B cell (primary cell): ENCODE measurements around the gene SNX14. TPM values are rescaled to one million over a fixed set of nuclear protein-coding genes. Genes with fewer than 3 reads are reported as not detected.

Experiments
- ATAC-seq: fragments of 200-7000 bp; cut with Tn5 transposase; one replicate; pipeline ENCODE4 v1.10.0; 2021; ENCODE audit warnings: low read depth, mild to moderate bottlenecking, moderate number of reproducible peaks, moderate library complexity
- CTCF ChIA-PET: fragments of 350-600 bp; sonication (Branson Sonifier 250); formaldehyde crosslinking; loops from one replicate; lab custom pipeline; 2021; ENCODE audit warnings: antibody characterized with exemption, inconsistent platforms; lab: Charles Lee
- POLR2A ChIA-PET: fragments of 350-600 bp; sonication (Branson Sonifier 250); formaldehyde crosslinking; loops from one replicate; lab custom pipeline; 2021; ENCODE audit warnings: antibody characterized with exemption; lab: Charles Lee
- DNase-seq: peaks from one replicate; pipeline ENCODE4 v3.0.0; 2013
- H2AFZ ChIP-seq: 2 replicates; pipeline ENCODE4 v1.6.1; 2012; ENCODE audit warnings: mild to moderate bottlenecking, low read depth, low read length; ENCODE audit not compliant: insufficient read depth, poor library complexity, severe bottlenecking
- H3K27ac ChIP-seq, 2 donors: 1 replicate in 1 of 2; 2 replicates in 1 of 2; pipeline ENCODE4 v1.5.1; 2012 to 2013; ENCODE audit warnings: low read length in 2 of 2, mild to moderate bottlenecking in 2 of 2, moderate library complexity in 1 of 2
- H3K27me3 ChIP-seq, 4 experiments: fragments of 200-600 bp in 1 of 4; sonication (generic) in 1 of 4; replicated peaks in 1 of 4; 1 replicate in 2 of 4; 2 replicates in 2 of 4; pipeline versions ENCODE4 v1.6.1 to v1.7.0; 2013 to 2016; ENCODE audit warnings: low read length in 3 of 4, mild to moderate bottlenecking in 2 of 4, mixed read lengths in 1 of 4, moderate library complexity in 1 of 4; ENCODE audit not compliant: insufficient read depth in 4 of 4, control insufficient read depth in 3 of 4; ENCODE audit errors: control extremely low read depth in 1 of 4
- H3K36me3 ChIP-seq, 2 experiments: replicated peaks in 1 of 2; 1 replicate in 1 of 2; 2 replicates in 1 of 2; pipeline versions ENCODE4 v1.6.1 to v1.7.1; 2013; ENCODE audit warnings: low read length in 1 of 2; ENCODE audit not compliant: insufficient read depth in 2 of 2, control insufficient read depth in 1 of 2; ENCODE audit errors: control extremely low read depth in 1 of 2, extremely low read depth in 1 of 2
- H3K4me1 ChIP-seq, 2 donors: fragments of 200-600 bp in 1 of 2; sonication (generic) in 1 of 2; 1 replicate in 1 of 2; 2 replicates in 1 of 2; pipeline versions ENCODE4 v1.5.1 to v1.6.1; 2013 to 2017; ENCODE audit warnings: low read length in 2 of 2; ENCODE audit not compliant: control insufficient read depth in 2 of 2, insufficient read depth in 2 of 2
- H3K4me2 ChIP-seq: replicated peaks from 2 replicates; pipeline ENCODE3; 2012; ENCODE audit warnings: mild to moderate bottlenecking, low read depth, low read length; ENCODE audit not compliant: poor library complexity, severe bottlenecking
- H3K4me3 ChIP-seq, 5 experiments: fragments of 200-600 bp in 1 of 5; sonication (generic) in 1 of 5; 1 replicate in 3 of 5; 2 replicates in 2 of 5; pipeline versions ENCODE4 v1.5.1 to v1.7.0; 2011 to 2016; ENCODE audit warnings: low read length in 4 of 5, mild to moderate bottlenecking in 4 of 5, low read depth in 2 of 5, control low read depth in 1 of 5, moderate library complexity in 1 of 5; ENCODE audit not compliant: insufficient read depth in 1 of 5; ENCODE audit errors: control extremely low read depth in 1 of 5, extremely low read depth in 1 of 5
- H3K79me2 ChIP-seq: fragments of 200-600 bp; sonication (generic); one replicate; pipeline ENCODE4 v1.6.0; 2016; ENCODE audit warnings: low read length; ENCODE audit not compliant: control insufficient read depth, insufficient read depth
- H3K9ac ChIP-seq: fragments of 200-600 bp; sonication (generic); 2 replicates; pipeline ENCODE4 v1.6.1; 2017; ENCODE audit warnings: mild to moderate bottlenecking, low read length, moderate library complexity
- H3K9me3 ChIP-seq, 3 donors: one replicate each; pipeline versions ENCODE4 v1.6.1 to v1.7.1; 2013; ENCODE audit warnings: low read length in 2 of 3; ENCODE audit not compliant: control insufficient read depth in 2 of 3, insufficient read depth in 1 of 3; ENCODE audit errors: control extremely low read depth in 1 of 3
- H4K20me1 ChIP-seq: 2 replicates; pipeline ENCODE4 v1.6.0; 2012; ENCODE audit warnings: mild to moderate bottlenecking, low read length; ENCODE audit not compliant: insufficient read depth, control insufficient read depth, poor library complexity, severe bottlenecking
- H3K27ac Mint-ChIP-seq: one replicate; pipeline ENCODE4 v1.8.0; 2021; ENCODE audit warnings: mixed read lengths
- H3K27me3 Mint-ChIP-seq: one replicate; pipeline ENCODE4 v1.8.0; 2021; ENCODE audit warnings: mixed read lengths
- H3K4me1 Mint-ChIP-seq: one replicate; pipeline ENCODE4 v1.8.0; 2021; ENCODE audit warnings: mixed read lengths
- H3K4me3 Mint-ChIP-seq: one replicate; pipeline ENCODE4 v1.8.0; 2021; ENCODE audit warnings: mixed read lengths
- H3K9me3 Mint-ChIP-seq: one replicate; pipeline ENCODE4 v1.8.0; 2022; ENCODE audit warnings: mixed read lengths; ENCODE audit not compliant: insufficient read depth
- EZH2 ChIP-seq: IDR thresholded peaks from 2 replicates; pipeline ENCODE4 v1.6.1; 2012; ENCODE audit warnings: borderline replicate concordance, low read depth, mild to moderate bottlenecking, moderate library complexity, low read length; ENCODE audit not compliant: insufficient read depth, poor library complexity, severe bottlenecking
- WGBS: methylation state at CpG from one replicate; pipeline ENCODE4 v1.1.5; 2013; ENCODE audit warnings: missing lambda C conversion rate; ENCODE audit not compliant: insufficient coverage; 5-methylcytosine and 5-hydroxymethylcytosine counted together
- intact Hi-C: fragments of 100-400 bp; cut with micrococcal nuclease; formaldehyde crosslinking; loops from one replicate; pipeline ENCODE4 v1.10.0; 2022
- polyA plus RNA-seq: library from polyadenylated mRNA; depleted of rRNA; stranded (reverse); fragments of >200 nt; gene quantifications from 2 replicates; pipeline ENCODE4 v1.2.3, GENCODE V29; 2012
- total RNA-seq, 2 donors: library from RNA; stranded (reverse); fragments of 120-200 nt in 1 of 2; gene quantifications; 1 replicate in 1 of 2; 2 replicates in 1 of 2; pipeline versions ENCODE4 v1.2.3 to v1.2.4, GENCODE V29; 2013 to 2022
- TF ChIP-seq, protein P1 (sequence below): fragments of 200-600 bp; IDR thresholded peaks from one replicate; pipeline ENCODE4 v1.8.0; 2022; ENCODE audit warnings: antibody characterized with exemption, mild to moderate bottlenecking

Gene SNX14
- total and polyA plus RNA-seq, 2 donors (not counting 1 experiment from before 2014, with no cell fraction given) = 36.9 to 80.0 TPM

DNA sequence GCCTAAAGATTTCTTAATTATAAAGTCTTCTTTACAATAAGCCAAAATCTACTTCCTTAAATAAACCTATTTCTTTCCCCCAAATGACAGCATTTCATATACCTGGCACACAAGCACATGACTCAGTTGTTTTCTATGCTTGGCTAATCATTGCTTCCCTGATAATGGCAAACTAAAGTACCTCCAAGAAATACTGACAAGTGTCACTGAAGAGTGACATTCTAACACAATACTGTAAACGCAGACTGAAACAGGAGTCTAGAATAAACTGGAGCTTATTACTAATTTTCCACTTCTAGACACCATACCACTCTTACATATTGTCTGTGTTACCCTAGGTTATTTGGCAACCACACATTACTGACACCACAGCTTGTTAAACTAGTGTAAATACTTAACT, 34.7 kb upstream of the SNX14 start:
- Mint-ChIP-seq H3K9me3 (no peaks in the 10 kb centered on the region), H3K4me1 (peaks cover 27% of the 10 kb centered on the region), H3K27ac (no peak overlapping the region), H3K27me3 (no peaks in the 10 kb centered on the region), H3K4me3 (no peak overlapping the region)
- H3K27me3 ChIP-seq = no peaks in the 10 kb centered on the region
- 100% methylated on average over 1 of the region's 1 CpG for WGBS
- ATAC-seq = no peak
- H3K27ac ChIP-seq = no peak overlapping the region
- no peak overlapping the region for H3K4me2 ChIP-seq
- no peaks in the 10 kb centered on the region for H3K4me1 ChIP-seq
- POLR2A ChIA-PET = no interaction called here
- no peak overlapping the region for H3K9ac ChIP-seq
- no peaks in the 10 kb centered on the region for H3K9me3 ChIP-seq
- H2AFZ ChIP-seq = no peak overlapping the region
- TF ChIP-seq, protein P1, sequence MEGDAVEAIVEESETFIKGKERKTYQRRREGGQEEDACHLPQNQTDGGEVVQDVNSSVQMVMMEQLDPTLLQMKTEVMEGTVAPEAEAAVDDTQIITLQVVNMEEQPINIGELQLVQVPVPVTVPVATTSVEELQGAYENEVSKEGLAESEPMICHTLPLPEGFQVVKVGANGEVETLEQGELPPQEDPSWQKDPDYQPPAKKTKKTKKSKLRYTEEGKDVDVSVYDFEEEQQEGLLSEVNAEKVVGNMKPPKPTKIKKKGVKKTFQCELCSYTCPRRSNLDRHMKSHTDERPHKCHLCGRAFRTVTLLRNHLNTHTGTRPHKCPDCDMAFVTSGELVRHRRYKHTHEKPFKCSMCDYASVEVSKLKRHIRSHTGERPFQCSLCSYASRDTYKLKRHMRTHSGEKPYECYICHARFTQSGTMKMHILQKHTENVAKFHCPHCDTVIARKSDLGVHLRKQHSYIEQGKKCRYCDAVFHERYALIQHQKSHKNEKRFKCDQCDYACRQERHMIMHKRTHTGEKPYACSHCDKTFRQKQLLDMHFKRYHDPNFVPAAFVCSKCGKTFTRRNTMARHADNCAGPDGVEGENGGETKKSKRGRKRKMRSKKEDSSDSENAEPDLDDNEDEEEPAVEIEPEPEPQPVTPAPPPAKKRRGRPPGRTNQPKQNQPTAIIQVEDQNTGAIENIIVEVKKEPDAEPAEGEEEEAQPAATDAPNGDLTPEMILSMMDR = no peak
- TF ChIP-seq EZH2 = no peak
- H4K20me1 ChIP-seq = peaks cover 92% of the 10 kb centered on the region
- CTCF ChIA-PET = no interaction called here
- peaks cover 80% of the 10 kb centered on the region for H3K79me2 ChIP-seq
- H3K4me3 ChIP-seq = no peak overlapping the region
- no peak for DNase-seq
- intact Hi-C loops = loop anchor here (10.0 kb wide), 1 partner anchor 46 kb away; no protein-coding TSS in a partner anchor
- H3K36me3 ChIP-seq = peaks cover 7 to 72% of the 10 kb centered on the region in 2 experiments

DNA sequence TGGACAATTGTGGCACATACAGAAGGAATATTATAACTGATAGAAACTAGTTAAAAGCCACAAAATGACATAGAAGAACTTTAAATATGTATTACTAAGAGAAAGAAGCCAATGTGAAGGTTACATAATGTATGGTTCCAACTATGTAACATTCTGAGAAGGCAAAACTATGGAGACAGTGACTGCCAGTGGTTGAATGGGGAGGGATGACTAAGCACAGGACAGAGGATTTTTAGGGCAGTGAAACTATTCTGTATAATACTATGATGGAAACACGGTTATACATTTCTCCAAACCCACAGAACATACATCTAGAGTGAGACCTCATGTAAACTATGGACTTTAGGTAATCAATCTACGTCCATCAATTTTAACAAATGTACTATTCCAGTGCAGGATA, 26.6 kb upstream of the SNX14 start:
- Histone ChIP-seq H3K9ac (no peak overlapping the region), H3K36me3 (peaks cover 28 to 88% of the 10 kb centered on the region in 2 experiments), H3K4me1 (no peaks in the 10 kb centered on the region), H2AFZ (no peak overlapping the region), H3K4me3 (no peak overlapping the region), H3K79me2 (peaks cover 27% of the 10 kb centered on the region), H3K9me3 (no peaks in the 10 kb centered on the region), H3K4me2 (no peak overlapping the region), H3K27me3 (no peaks in the 10 kb centered on the region), H4K20me1 (peaks cover 63% of the 10 kb centered on the region), H3K27ac (no peak overlapping the region)
- no peaks in the 10 kb centered on the region for H3K27me3 Mint-ChIP-seq
- no peaks in the 10 kb centered on the region for H3K9me3 Mint-ChIP-seq
- intact Hi-C loops = loop anchor here (10.0 kb wide), 1 partner anchor 54 kb away; no protein-coding TSS in a partner anchor
- H3K27ac Mint-ChIP-seq = no peak overlapping the region
- ATAC-seq (no peak), DNase-seq (no peak)
- CTCF ChIA-PET = no interaction called here
- no CpG with 5 or more reads among the region's 2 CpGs for WGBS
- POLR2A ChIA-PET = no interaction called here
- TF ChIP-seq, protein P1 = no peak
- no peak for TF ChIP-seq EZH2
- H3K4me3 Mint-ChIP-seq = no peak overlapping the region
- H3K4me1 Mint-ChIP-seq = peaks cover 4% of the 10 kb centered on the region
